K562 (cell line): ENCODE data around the gene E2F1. TPM values are rescaled to one million over a fixed set of nuclear protein-coding genes. Genes with fewer than 3 reads are reported as not detected.

ENCODE experiments used
- ATAC-seq: fragments of 200-7000 bp; cut with Tn5 transposase; 3 replicates; pipeline ENCODE4 v1.9.1; 2020; ENCODE audit warnings: moderate library complexity
- BruUV-seq: library from RNA; stranded (reverse); fragments of 400-500 nt; replicated peaks from 2 replicates; lab custom pipeline; 2021; lab: Mats Ljungman, UMichigan
- CTCF ChIA-PET: fragments of 300-600 bp; formaldehyde crosslinking; extraction: SDS; loops from one replicate; lab custom pipeline; 2021; ENCODE audit warnings: low intra/inter-chr PET ratio; lab: Yijun Ruan, JAX
- POLR2A ChIA-PET: fragments of 300-600, 350-650 bp; sonication (Branson Sonifier 250); formaldehyde crosslinking; extraction: SDS; loops from one replicate; lab custom pipeline; 2021; ENCODE audit warnings: antibody characterized with exemption, inconsistent platforms; lab: Yijun Ruan, JAX
- DNase-seq, 4 experiments: peaks; one replicate each; pipeline versions ENCODE4 v3.0.0 to v3.0.0-alpha.2; 2011 to 2018; ENCODE audit warnings: low spot score in 3 of 4, mixed read lengths in 3 of 4; ENCODE audit errors: extremely low read depth in 1 of 4
- FAIRE-seq: peaks from 2 replicates; lab custom pipeline; 2011; peaks lifted over from hg19 to GRCh38; lab: Jason Lieb, UNC
- H2AFZ ChIP-seq: 2 replicates; pipeline ENCODE4 v1.6.0; 2011; ENCODE audit warnings: low read depth, low read length, control low read depth, inconsistent platforms
- H3K27ac ChIP-seq: fragments of 200-600 bp; 3 replicates; pipeline ENCODE4 v1.8.0; 2011; ENCODE audit warnings: low read depth, mild to moderate bottlenecking, control low read depth, inconsistent platforms, low read length, moderate library complexity, mixed read lengths; ENCODE audit errors: extremely low read depth
- H3K27me3 ChIP-seq, 2 experiments: fragments of 300-600 bp in 1 of 2; 2 replicates in 1 of 2; 3 replicates in 1 of 2; pipeline versions ENCODE4 v1.6.0 to v1.8.0; 2011; ENCODE audit warnings: inconsistent platforms in 2 of 2, low read length in 2 of 2, mild to moderate bottlenecking in 1 of 2, mixed read lengths in 1 of 2, moderate library complexity in 1 of 2; ENCODE audit not compliant: control insufficient read depth in 2 of 2, insufficient read depth in 2 of 2
- H3K36me3 ChIP-seq: fragments of 300-600 bp; 3 replicates; pipeline ENCODE4 v1.8.0; 2011; ENCODE audit warnings: mild to moderate bottlenecking, low read length, inconsistent platforms; ENCODE audit not compliant: control insufficient read depth, insufficient read depth
- H3K4me1 ChIP-seq, 2 experiments: fragments of 200-600 bp in 1 of 2; replicated peaks in 1 of 2; 2 replicates in 1 of 2; 3 replicates in 1 of 2; pipeline versions ENCODE4 v1.5.1 to v1.8.0; 2011; ENCODE audit warnings: inconsistent platforms in 2 of 2, low read length in 2 of 2, mild to moderate bottlenecking in 1 of 2, mixed read lengths in 1 of 2, moderate library complexity in 1 of 2; ENCODE audit not compliant: control insufficient read depth in 2 of 2, insufficient read depth in 2 of 2
- H3K4me2 ChIP-seq: 2 replicates; pipeline ENCODE4 v1.6.1; 2011; ENCODE audit warnings: low read length, control low read depth, inconsistent platforms, mixed read lengths; ENCODE audit not compliant: insufficient read depth
- H3K4me3 ChIP-seq: fragments of 200-600 bp; sonication (generic), shearing (Covaris generic); 2 replicates; pipeline ENCODE4 v1.5.1; 2016; ENCODE audit warnings: control low read depth, inconsistent platforms
- H3K79me2 ChIP-seq: fragments of 200-600 bp; 3 replicates; pipeline ENCODE4 v1.8.0; 2011; ENCODE audit warnings: low read length, inconsistent platforms; ENCODE audit not compliant: control insufficient read depth, insufficient read depth
- H3K9ac ChIP-seq, 2 experiments: 2 replicates each; pipeline versions ENCODE4 v1.6.0 to v1.6.1; 2011; ENCODE audit warnings: low read depth in 2 of 2, low read length in 2 of 2, control low read depth in 1 of 2, inconsistent platforms in 1 of 2, mild to moderate bottlenecking in 1 of 2, mixed read lengths in 1 of 2; ENCODE audit not compliant: insufficient read depth in 1 of 2
- H3K9me1 ChIP-seq: one replicate; pipeline ENCODE4 v1.6.0; 2011; ENCODE audit warnings: inconsistent platforms, mild to moderate bottlenecking, low read length, moderate library complexity; ENCODE audit not compliant: control insufficient read depth, insufficient read depth
- H3K9me3 ChIP-seq: replicated peaks from 2 replicates; pipeline ENCODE4 v1.5.1; 2011; ENCODE audit warnings: low read depth, low read length, inconsistent platforms; ENCODE audit not compliant: control insufficient read depth, insufficient read depth
- H4K20me1 ChIP-seq: replicated peaks from 2 replicates; pipeline ENCODE4 v1.6.1; 2011; ENCODE audit warnings: low read length, inconsistent platforms, mixed read lengths; ENCODE audit not compliant: control insufficient read depth, insufficient read depth
- POLR2AphosphoS2 ChIP-seq: IDR thresholded peaks from 2 replicates; pipeline ENCODE4 v1.6.1; 2012; ENCODE audit warnings: low read length, improper control_type of control experiment
- RCOR1 ChIP-seq, 2 experiments: IDR thresholded peaks; 2 replicates each; pipeline ENCODE4 v1.6.1; 2012; ENCODE audit warnings: low read depth in 2 of 2, low read length in 2 of 2, borderline replicate concordance in 1 of 2, improper control_type of control experiment in 1 of 2
- WGBS: fragments of 100-300 bp; shearing (Covaris generic); methylation state at CpG from one replicate; pipeline ENCODE4 v1.1.6; 2016; ENCODE audit warnings: low coverage, mixed read lengths; ENCODE audit not compliant: insufficient coverage; ENCODE audit errors: missing lambda C conversion rate; 5-methylcytosine and 5-hydroxymethylcytosine counted together
- in situ Hi-C: fragments of 300-500 bp; cut with MboI; formaldehyde crosslinking; loops from 4 replicates; pipeline ENCODE4 v1.15.0; 2018; ENCODE audit warnings: inconsistent platforms, mixed read lengths
- intact Hi-C: fragments of 100-400 bp; cut with micrococcal nuclease; formaldehyde crosslinking; loops from 2 replicates; pipeline ENCODE4 v1.14.2; 2022
- polyA plus RNA-seq, 8 experiments: library from polyadenylated mRNA; depleted of rRNA in 4 of 8; stranded (reverse) in 5 of 8; unstranded in 3 of 8; fragments of >200 nt; fragmentation: Nextera tagmentation in 2 of 8; fragmentation: Illumina TruSeq in 1 of 8; extraction: Ambion mirVana in 2 of 8; extraction: Trizol in 1 of 8; gene quantifications; 2 replicates each; pipeline versions ENCODE4 v1.2.1 to v1.2.3, GENCODE V29; 2011 to 2014; ENCODE audit warnings: inconsistent platforms in 1 of 8, missing spikeins in 1 of 8
- total RNA-seq, 7 experiments: library from RNA; depleted of rRNA in 6 of 7; stranded (reverse); fragments of >200 nt in 6 of 7; fragmentation: Illumina TruSeq in 2 of 7; extraction: Trizol in 2 of 7; gene quantifications; 2 replicates each; pipeline versions ENCODE4 v1.2.1 to v1.2.3, GENCODE V29; 2011 to 2021; ENCODE audit warnings: low replicate concordance in 1 of 7

The E2F1 gene
- total and polyA plus RNA-seq, 9 of the 15 experiments (the other 6 are each of a cell fraction or from before 2014, with no cell fraction given) = 0.14 to 30.6 (median 13.1) TPM

GRCh38 chr20:33702861-33703260 is 16.7 kb upstream of the E2F1 start (continued):
- no peak for TF ChIP-seq POLR2AphosphoS2

- CTCF ChIA-PET = no interaction called here
- Histone ChIP-seq H3K27ac (no peak overlapping the region), H3K4me2 (no peak overlapping the region)
Measured at GRCh38 chr20:33701629-33702450, 15.7 kb upstream of the E2F1 start.

More at GRCh38 chr20:33701629-33702450, 15.7 kb upstream of the E2F1 start:
- DNase-seq = no peak
- Histone ChIP-seq H3K9me3 (no peaks in the 10 kb centered on the region), H3K9ac (no peak overlapping the region), H3K36me3 (peaks cover 3% of the 10 kb centered on the region; the same call in 1 of the 3 replicates), H3K27me3 (no peaks in the 10 kb centered on the region; a peak in 1 of 5 replicates), H4K20me1 (no peaks in the 10 kb centered on the region), H2AFZ (no peak overlapping the region), H3K79me2 (no peaks in the 10 kb centered on the region), H3K9me1 (peaks cover 4% of the 10 kb centered on the region), H3K4me1 (peaks cover 0 to 2% of the 10 kb centered on the region in 2 experiments; a peak in 2 of 5 replicates), H3K4me3 (no peak overlapping the region)
- in situ Hi-C loops (no loop called here), intact Hi-C loops (no loop called here)
- POLR2A ChIA-PET = interaction anchor here (0.8 kb wide), 1 partner anchor 10 kb away, joined by 3 read pairs; no protein-coding TSS in a partner anchor
- no peak for ATAC-seq
- TF ChIP-seq RCOR1 (IDR thresholded peaks at IDR 0.05; ENCODE audit: borderline replicate concordance in 1 of 2, low read depth in 2 of 2, low read length in 2 of 2) = no peak
- no peak for FAIRE-seq
- no TSS peak for BruUV-seq
- 36% methylated on average over 7 of the region's 27 CpGs for WGBS
